ENCODE measurements around the gene UFSP1.

UFSP1 gene

GRCh38 chr7:100895956-100896731 lies 6.6 kb upstream of the UFSP1 start:
- no peak for DNase-seq (ENCODE audit: low read depth in 2 of 2)

DNA sequence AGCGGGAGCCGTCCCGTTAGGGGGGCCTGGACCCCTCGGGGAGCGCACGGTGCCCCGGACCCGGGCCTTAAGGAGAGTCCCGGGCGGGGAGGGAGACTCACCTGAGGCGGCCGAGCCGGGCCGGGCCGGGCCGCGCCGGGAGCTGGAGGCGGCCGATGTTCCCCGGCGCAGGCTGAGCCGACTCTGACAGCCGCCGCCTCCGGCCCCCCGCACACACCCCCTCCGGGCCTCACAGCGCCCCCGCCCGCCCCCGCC lies 6.1 kb upstream of the UFSP1 start, which contains the start of gene ACHE:
TSS of gene ACHE (minus strand) at position 188 of the 255 bp plus-strand sequence. CDS start 1,656 bp downstream, outside the sequence.
- no peak for DNase-seq (ENCODE audit: low read depth in 2 of 2)

DNA sequence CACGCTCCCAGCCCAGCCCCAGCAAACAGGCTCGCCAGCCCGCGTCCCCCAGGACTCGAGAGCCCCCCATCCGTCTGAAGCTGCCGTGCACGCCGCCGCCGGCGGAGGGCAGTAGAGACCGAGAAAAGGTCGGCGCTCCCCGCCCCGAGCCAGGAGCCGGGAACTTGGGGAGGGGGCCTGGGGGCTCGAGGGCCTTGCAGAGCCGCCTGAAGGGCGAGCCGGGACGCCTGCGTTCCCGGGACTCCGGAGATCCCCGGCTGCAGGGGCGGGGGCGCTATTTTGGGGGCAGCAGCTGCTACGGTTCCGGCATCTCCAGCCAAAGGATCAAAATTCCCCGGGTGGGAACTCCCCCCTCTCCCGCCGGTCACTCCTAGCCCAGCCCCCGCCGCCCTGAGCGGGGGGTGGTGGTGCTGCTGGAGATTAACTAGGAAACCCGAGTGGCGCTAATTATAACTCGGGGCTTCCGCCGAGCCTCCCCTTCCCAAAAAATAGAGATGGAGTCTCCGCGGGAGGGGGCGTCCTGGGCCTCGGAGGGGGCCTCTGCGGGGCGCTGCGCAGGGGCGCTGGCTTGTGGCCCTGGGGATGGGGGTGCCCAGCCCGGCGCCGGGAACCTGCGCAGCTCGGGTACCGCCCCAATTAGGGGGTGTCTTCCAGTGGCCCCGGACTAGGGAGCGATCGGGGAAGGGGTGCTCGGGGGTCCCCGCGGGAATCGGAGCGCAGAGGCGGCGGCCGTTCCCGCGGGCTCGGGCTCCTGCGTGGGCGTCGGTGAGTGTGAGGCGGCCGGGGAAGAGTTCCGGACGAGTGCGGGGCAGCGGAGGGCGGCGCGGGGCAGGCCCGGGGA lies 5.6 kb upstream of the UFSP1 start:
- DNase-seq (ENCODE audit: low read depth in 2 of 2): no peak

DNA sequence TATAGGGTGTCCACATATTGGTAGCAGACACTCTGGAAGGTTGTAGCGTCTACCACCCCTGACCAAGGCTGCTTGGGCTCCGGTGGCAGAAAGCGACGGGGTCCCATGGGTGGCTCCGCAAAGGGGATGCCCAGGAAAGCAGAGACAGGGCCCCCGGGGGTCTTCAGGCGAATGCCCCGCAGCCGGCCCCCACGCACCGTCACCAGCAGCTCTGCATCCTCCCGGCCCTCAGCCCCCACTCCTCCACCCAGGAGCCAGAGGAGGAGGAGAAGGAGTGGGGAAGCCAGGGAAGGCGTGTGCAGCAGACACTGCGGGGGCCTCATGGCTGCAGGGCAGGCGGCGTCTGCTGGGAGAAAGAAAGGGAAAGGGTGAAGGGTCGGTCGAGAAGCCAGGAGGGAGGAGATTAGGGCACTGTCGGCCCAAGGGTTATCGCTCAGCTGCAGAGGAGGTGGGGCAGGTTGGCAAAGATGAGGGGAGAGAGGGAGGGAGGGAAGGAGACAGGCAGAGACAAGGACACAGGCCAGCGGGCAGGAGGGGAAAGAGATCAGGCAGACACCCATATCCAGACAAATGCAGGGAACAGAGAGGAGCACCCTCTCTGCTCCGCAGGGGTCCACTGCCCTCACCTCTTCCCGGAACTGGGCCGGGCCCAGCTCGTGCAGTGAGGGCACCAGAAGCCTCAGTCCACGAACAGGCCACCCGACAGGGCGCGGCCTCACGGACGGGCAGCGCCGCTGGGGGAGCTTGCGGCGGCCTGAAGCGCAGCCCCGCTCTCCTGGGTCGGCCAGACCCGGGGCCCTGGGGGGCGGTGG lies 4.6 kb upstream of the UFSP1 start:
- DNase-seq (ENCODE audit: low read depth in 2 of 2): no peak

DNA sequence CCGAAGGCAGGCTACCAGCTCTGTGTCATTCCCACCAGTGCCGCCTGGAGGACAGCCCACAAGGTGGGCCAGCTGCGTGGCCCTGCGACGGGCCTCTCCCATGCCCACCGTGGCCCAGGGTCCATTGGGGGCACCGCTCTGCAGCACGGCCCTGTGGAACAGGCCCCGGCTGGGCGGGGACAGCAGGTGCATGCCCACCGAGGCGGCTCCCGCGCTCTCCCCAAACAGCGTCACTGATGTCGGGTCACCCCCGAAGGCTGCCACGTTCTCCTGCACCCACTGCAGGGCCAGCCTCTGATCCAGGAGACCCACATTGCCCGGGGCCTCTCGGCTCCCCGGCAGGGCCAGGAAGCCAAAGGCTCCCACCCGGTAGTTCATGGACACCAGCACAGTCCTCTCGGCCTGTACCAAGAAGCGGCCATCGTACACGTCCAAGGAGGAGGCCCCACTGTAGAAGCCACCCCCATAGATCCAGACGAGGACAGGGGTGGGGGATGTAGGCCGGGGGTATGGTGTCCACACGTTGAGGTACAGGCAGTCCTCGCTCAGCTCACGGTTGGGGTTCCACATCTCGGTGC lies 3.9 kb upstream of the UFSP1 start:
- DNase-seq (ENCODE audit: low read depth in 2 of 2): no peak

DNA sequence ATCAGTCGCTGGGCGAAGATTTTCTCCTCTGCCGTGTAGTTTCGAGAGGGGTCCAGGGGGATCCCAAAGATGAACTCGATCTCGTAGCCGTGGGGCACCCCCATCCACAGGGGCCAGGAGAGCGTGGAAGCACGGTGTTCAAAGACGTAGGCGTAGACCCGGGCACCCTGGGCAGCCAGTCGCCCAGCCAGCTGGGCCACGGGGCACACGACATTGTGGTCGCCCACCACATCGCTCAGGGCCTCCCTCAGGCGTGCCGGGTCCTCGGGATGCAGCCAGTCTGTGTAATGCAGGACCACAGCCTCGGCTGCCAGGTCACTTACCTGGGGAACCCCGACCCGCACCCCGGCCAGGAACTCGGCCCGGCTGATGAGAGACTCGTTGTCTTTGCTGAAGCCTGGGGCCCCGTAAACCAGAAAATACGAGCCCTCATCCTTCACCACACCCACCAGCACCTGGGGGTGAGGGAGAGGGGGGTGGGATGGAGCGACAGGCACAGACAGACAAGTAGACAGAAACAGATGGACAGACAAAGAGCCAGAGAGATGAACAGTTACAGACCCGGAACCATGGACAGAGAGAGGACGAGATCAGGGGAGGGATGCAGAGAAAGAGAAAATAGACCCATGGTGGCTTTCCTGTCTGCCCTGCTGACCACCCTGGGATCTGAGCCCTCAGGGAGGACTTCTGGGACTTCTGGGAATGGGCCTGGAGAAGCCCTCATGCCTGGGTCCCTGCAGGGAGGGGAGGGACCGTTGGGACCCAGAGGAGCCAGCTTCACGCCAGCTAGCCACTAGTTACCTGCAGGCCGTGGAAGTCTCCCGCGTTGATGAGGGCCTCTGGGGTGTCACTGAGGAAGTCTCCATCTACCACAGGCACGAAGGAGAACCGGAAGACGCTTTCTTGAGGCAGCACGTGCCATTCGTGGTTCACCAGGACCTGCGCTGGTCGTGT lies 3.1 kb upstream of the UFSP1 start:
- no peak for DNase-seq (ENCODE audit: low read depth in 2 of 2)

GRCh38 chr7:100891568-100892247 lies 2.2 kb upstream of the UFSP1 start:
- DNase-seq (ENCODE audit: low read depth in 2 of 2): no peak

GRCh38 chr7:100890653-100891567 lies 1.4 kb upstream of the UFSP1 start:
- DNase-seq (ENCODE audit: low read depth in 2 of 2): no peak

GRCh38 chr7:100888291-100888987 lies 1.1 kb downstream of the UFSP1 start:
- no peak for DNase-seq (ENCODE audit: low read depth in 2 of 2)

DNA sequence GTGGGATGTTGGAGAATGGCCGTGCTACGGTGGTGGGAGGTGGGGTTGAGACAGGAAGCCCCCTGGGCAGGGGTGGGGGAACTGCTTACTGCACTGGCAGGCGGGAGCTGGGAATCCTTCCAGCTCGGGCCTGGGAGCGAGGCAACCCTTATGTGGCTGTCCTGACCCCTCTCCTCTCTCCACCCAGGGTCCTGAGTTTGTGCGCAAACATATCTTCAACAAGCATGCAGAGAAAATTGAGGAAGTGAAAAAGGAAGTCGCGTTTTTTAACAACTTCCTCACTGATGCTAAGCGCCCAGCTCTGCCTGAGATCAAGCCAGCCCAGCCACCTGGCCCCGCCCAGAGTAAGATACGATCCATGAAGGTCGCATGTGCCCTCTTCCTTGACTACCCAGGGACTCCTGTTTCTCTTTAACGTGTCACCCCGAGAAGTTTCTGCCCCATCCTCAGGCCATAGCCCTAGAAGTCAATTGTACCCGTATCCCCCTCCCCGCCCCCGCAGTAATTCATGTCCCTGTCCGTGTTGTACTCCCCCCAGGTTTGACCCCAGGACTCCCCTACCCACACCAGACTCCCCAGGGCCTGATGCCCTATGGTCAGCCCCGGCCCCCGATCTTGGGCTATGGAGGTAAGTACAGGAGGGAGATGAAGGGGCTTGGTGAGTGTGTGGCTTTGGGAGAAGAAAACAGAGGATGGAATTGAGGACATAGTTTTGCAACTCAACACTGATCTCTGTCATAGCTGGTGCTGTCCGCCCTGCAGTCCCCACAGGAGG lies 1.8 kb downstream of the UFSP1 start:
- DNase-seq (ENCODE audit: low read depth in 2 of 2): peak in 1 of 2 experiments; percentile 52

DNA sequence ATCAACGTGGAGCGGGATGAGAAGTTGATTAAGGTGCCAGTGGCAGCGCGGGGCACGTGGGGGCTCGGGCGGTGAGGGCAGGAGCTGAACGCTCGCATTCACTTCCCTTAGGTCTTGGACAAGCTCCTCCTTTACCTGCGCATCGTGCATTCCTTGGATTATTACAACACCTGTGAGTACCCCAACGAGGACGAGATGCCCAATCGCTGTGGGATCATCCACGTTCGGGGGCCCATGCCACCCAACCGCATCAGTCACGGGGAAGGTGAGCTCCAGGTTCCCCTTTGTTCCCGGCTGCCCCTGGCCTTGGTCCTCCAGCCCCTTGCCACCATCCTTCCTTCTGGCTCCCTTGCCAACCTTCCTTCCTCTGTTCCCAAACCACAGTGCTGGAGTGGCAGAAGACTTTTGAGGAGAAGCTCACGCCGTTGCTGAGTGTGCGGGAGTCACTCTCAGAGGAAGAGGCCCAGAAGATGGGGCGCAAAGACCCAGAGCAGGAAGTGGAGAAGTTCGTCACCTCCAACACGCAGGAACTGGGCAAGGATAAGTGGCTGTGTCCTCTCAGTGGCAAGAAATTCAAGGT lies 2.5 kb downstream of the UFSP1 start:
- DNase-seq (ENCODE audit: low read depth in 2 of 2): no peak

- no peak for DNase-seq (ENCODE audit: low read depth in 2 of 2)
These were observed 3.2 kb downstream of the UFSP1 start for GRCh38 chr7:100886142-100886935.

DNA sequence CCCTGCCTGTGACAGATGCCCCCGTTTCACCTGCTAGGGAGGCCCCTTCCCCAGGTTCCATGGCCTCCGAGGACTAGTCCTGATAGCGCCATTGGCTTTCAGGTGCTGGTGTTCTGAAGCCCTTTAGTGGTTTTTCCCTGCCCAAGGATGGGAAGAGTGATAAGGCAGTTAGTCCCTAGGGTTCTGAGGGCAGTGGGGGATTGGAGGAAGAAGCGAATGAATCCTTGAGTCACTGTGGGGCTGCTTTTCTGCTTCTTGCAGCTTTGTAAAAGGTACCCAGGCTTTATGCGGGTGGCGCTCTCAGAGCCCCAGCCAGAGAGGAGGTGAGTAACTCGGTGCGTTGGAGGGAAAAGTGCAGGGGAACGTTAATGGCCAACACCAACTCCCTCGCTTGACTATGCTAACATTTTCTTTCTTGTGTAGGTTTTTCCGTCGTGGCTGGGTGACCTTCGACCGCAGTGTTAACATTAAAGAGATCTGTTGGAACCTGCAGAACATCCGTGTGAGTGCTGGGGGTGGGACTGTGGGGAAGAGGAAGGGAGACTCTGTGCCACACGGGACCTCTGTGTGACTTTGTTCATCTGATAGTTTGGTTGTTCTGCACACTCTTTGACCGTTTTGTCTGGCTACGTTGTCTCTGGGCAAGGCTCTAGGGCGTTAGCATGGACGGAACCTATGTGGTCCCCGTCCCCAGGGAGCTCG lies 3.9 kb downstream of the UFSP1 start:
- DNase-seq (ENCODE audit: low read depth in 2 of 2): no peak

DNA sequence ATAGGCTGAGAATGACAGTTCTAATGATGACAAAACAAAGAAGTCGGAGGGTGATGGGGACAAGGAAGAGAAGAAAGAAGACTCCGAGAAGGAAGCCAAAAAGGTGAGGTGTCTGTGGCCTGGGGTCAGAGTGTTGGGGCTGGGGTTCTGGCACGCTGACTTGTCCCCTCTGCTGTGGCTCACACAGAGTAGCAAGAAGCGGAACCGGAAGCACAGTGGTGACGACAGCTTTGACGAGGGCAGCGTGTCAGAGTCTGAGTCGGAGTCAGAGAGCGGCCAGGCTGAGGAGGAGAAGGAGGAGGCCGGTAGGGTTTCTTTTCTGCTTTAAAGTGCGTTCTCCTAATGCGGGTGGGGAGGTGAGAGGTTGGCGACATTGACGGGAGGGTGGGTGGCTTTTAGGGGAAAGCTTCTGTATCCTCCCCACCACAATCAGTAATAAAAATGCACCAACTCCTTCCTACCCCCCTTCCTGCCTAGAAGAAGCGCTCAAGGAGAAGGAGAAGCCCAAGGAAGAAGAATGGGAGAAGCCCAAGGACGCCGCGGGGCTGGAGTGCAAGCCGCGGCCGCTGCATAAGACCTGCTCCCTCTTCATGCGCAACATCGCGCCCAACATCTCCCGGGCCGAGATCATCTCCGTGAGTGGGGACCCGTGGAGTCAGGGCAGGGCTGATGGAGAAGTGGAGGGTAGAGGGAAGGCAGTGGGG lies 4.6 kb downstream of the UFSP1 start:
- DNase-seq (ENCODE audit: low read depth in 2 of 2): no peak

DNA sequence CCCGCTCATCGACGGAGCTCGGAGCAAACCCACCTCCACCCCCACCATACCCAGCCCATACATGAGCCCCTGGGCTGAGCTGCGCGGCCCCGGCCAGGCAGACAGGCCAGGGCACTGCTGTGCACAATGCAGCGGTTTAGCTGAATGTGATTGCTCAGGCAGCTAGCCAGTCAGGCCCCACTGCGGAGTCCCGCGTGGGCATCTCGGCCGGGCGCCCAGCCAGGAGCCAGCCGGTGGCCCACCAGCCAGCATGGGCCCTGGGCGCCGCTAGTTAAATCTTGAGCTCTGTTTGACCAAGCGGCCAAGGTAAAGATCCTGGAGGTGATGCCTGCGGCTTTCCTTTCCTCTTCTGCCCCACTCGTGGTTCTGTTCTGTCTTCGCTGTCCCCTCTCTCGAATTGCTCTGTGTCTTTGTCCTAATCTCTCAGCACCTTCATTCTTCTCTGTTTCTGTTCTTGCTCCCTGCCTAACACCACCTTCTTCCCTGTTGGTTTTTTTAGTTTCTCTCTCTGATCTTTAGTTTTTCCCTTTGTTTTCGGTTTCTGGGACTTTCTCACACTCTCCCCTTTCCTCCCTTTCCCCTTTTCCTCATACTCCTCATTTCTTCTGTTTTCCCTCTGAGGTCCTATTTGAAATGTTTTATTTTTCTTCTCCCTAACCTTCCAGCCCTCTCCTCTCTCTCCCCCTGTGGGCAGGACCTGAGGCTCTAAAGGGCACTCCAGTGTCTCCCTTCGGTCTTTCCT lies 6.6 kb downstream of the UFSP1 start:
- DNase-seq (ENCODE audit: low read depth in 2 of 2): no peak
